ENCODE results near the gene ABLIM2.

The ABLIM2 gene

DNA sequence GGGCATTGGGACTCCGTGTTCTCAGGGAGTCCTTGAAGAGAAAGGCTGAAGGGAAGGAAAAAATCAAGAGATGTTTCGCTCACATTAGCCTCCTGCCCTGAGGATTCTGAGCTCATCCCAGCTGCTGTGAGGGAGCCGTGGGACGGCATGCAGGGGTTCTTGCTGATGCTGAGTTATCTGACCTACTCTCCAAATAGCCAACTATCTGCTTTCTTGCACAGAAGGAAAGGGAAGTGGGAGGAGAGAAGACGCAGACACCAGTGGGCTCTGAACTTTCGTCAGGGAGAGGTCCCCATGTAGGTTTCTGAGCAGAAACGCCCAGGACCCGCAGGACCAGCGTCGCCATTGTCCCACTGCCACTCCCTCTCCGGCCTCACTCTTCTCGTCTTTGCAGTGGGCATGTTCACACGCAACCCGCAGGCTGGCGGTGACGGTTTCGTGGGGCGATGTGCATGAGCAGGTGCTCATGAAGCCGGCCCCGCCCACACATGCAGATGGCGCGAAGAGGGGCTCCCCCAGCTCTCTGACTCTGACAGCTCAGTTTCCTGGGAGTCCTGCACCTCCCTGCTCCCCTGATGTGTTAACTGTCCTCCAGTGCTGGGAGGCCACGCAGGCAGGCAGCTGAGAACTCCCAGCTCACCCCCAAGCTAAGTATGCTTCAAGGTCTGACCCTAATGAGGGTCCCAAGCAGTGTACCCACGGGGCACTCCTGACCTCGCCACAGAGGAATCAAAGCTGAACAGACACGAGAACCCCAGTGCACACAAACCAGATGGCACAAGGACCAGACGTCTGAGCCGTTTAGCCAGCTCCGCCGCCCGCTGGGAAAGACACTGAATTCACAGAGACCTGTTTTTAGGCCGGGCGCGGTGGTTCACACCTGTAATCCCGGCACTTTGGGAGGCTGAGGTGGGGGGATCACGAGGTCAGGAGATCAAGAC is 13.6 kb upstream of the ABLIM2 start:
- H3K9me3 ChIP-seq (ENCODE audit: control insufficient read depth, insufficient read depth, low read length) = peaks cover 7% of the 10 kb centered on the region; the same call in 1 of the 2 replicates
- no peaks in the 10 kb centered on the region; the same call in 1 of the 2 replicates for H3K36me3 ChIP-seq (ENCODE audit: insufficient read depth, low read length)
- H3K9ac ChIP-seq (ENCODE audit: low read depth, low read length) = no peak overlapping the region
- no peaks in the 10 kb centered on the region for H3K4me1 ChIP-seq (ENCODE audit: insufficient read depth, low read length)

DNA sequence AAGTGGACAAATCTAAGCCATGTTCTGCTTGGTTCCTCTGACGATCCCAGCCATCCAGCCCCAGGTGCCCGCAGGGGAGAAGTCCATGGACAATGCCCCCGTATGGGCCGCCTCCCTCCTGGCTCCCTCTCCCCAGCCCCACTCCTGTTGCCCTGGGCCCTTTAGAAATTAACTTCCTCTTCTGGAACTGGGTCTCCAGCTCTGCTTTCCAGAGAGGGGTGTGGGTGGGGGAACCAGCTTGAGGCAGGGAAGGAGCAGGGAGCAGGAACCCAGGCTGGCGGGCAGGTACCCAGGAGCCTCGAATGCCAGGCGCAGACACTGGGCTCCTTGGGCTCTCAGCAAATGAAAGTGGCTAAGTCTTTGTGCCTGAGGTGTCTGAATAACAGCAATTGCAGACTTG is 12.7 kb upstream of the ABLIM2 start:
- no peak overlapping the region for H3K9ac ChIP-seq (ENCODE audit: low read depth, low read length)
- H3K36me3 ChIP-seq (ENCODE audit: insufficient read depth, low read length) = no peaks in the 10 kb centered on the region; the same call in 1 of the 2 replicates
- peaks cover 7% of the 10 kb centered on the region; the same call in 1 of the 2 replicates for H3K9me3 ChIP-seq (ENCODE audit: control insufficient read depth, insufficient read depth, low read length)
- H3K4me1 ChIP-seq (ENCODE audit: insufficient read depth, low read length) = no peaks in the 10 kb centered on the region

DNA sequence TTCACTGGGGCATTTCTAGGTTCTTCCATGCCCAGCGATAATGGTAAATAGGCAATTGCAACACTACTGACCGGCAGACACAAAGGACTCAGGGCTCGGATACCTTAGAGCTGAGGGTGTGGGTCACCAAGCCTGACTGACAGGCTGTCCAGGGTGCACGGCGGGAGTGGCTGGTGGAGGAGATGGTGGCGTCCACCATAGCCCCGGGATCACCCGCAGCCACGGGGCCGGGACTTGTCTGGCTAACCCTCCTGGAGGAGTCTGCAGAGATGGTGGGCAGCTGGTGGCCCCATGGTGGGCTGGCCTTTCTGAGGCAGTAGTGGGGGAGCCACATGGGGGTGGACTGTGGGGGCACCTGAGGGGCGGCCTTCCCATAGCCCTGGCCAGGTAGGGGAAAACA is 11.7 kb upstream of the ABLIM2 start:
- H3K9ac ChIP-seq (ENCODE audit: low read depth, low read length) = no peak overlapping the region
- no peaks in the 10 kb centered on the region; the same call in 1 of the 2 replicates for H3K36me3 ChIP-seq (ENCODE audit: insufficient read depth, low read length)
- peaks cover 7% of the 10 kb centered on the region; the same call in 1 of the 2 replicates for H3K9me3 ChIP-seq (ENCODE audit: control insufficient read depth, insufficient read depth, low read length)
- H3K4me1 ChIP-seq (ENCODE audit: insufficient read depth, low read length) = no peaks in the 10 kb centered on the region

DNA sequence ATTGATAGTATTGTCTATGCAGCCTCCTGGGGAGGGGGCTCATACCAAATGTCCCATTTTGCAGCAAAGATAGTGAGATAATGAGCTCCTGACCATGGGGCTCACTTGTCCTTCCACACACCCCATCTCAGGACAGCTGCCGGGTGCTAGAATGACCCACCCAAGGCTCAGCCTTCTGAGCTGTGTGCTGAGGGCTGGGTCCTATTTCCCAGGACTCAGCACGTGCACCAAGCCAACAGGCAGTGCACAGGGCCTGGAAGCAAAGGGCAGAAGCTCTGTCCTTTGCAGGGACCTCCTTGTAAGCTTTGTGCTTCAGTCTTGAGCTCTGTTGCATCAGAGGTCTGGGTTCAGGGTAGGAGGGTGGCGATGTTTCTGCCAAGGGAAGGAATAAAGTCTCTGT is 11.2 kb upstream of the ABLIM2 start:
- H3K9ac ChIP-seq (ENCODE audit: low read depth, low read length) = no peak overlapping the region
- no peaks in the 10 kb centered on the region; the same call in 1 of the 2 replicates for H3K36me3 ChIP-seq (ENCODE audit: insufficient read depth, low read length)
- H3K9me3 ChIP-seq (ENCODE audit: control insufficient read depth, insufficient read depth, low read length) = peaks cover 7% of the 10 kb centered on the region; the same call in 1 of the 2 replicates
- H3K4me1 ChIP-seq (ENCODE audit: insufficient read depth, low read length) = no peaks in the 10 kb centered on the region

DNA sequence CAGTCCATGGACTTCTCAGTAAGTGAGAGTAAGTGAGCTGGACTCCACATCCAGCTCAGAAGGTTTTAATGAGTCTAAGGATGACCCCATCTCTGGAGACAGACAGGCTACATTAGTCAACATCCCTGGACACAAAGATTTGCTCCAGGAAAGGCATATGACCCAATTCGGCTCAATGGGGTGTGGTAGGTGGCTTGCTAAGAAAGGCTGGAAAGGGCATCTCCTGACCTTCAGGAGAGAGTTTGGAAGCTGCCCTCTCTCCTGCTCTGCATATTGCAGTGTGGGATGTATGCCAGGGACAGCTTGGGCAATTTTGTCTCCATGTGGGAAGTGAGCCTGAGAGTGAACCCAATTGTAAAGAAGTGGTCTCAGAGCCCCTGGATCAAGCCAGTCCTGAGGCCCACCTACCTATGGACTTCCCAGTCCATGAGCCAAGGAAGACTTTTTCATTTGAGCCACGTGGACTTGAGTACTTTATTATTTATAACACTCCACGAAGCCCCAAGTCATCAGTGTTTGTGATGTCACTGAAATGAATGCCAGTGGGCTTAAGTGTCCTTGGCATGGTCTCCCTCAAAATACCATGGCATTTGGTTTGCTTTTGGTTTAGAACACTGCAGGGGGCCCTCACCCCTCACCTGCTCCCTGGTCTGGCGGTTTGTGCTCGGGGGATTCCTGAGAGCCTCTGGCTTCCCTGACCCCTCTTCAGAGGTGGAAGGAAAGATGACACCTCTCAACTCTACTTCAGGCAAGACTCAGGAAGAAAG is 10.4 kb upstream of the ABLIM2 start:
- peaks cover 7% of the 10 kb centered on the region; the same call in 1 of the 2 replicates for H3K9me3 ChIP-seq (ENCODE audit: control insufficient read depth, insufficient read depth, low read length)
- no peaks in the 10 kb centered on the region; the same call in 1 of the 2 replicates for H3K36me3 ChIP-seq (ENCODE audit: insufficient read depth, low read length)
- H3K4me1 ChIP-seq (ENCODE audit: insufficient read depth, low read length) = no peaks in the 10 kb centered on the region
- no peak overlapping the region for H3K9ac ChIP-seq (ENCODE audit: low read depth, low read length)

DNA sequence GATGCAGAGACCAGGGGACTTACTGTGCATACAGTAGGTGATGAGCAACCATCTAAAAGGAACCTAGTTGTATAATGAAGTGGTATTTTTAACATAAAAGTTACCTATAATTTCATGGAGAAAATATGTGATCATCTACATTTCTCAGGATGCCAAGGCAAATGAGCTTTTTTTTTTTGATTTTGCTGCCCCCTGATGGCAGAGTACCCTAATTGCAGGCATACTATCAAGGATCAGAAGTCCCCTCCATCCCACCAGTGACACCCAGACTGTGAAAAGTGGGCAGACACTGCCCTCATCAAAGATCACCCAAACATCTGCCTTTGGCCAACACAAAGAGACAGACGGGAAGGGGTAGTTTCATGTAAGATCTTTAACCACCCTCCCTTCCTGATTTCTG is 9.6 kb upstream of the ABLIM2 start:
- no peaks in the 10 kb centered on the region for H3K4me1 ChIP-seq (ENCODE audit: insufficient read depth, low read length)
- H3K36me3 ChIP-seq (ENCODE audit: insufficient read depth, low read length) = no peaks in the 10 kb centered on the region; the same call in 1 of the 2 replicates
- no peak overlapping the region for H3K9ac ChIP-seq (ENCODE audit: low read depth, low read length)
- H3K9me3 ChIP-seq (ENCODE audit: control insufficient read depth, insufficient read depth, low read length) = peaks cover 7% of the 10 kb centered on the region; the same call in 1 of the 2 replicates

DNA sequence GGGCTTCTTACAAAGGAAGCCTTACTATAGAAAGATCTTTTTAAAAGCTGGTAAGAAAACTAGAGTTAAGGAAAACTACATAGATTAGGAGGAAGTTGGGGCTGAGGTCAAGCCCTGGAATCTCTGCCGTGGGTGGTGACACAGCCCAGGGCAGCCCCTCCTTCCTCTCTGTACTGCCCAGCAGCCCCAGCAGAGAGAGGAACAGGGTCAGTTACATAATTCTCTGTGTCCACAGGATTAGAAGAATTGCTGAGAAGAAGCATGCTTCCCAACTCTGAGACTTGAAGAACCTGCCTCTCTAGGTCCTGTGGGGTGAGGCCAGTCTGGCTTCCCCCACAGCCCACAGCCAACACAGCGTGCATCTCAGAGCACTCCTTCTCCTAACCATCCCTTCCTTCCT is 9.2 kb upstream of the ABLIM2 start:
- Histone ChIP-seq H3K4me1 (ENCODE audit: insufficient read depth, low read length) (no peaks in the 10 kb centered on the region), H3K9me3 (ENCODE audit: control insufficient read depth, insufficient read depth, low read length) (peaks cover 7% of the 10 kb centered on the region; the same call in 1 of the 2 replicates), H3K36me3 (ENCODE audit: insufficient read depth, low read length) (no peaks in the 10 kb centered on the region; the same call in 1 of the 2 replicates), H3K9ac (ENCODE audit: low read depth, low read length) (no peak overlapping the region)

DNA sequence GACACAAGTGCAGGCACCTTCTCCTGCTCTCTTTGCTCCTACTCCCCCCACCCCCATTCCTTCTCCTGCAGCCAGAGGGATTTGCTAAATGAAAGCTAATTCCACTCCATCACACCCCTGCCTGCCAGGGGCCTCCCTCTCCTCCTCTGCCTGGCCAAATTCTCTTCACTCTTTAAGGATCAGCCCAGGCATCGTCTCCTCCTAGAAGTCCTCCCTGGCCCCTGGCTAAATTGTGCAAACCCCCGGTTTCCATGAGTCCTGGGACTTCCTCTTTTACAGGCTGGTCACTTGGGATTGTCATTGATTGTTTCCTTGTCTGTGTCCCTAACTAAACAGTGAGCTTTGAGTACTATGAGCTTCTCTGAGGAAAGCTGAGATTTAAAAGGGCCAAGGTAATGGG is 8.7 kb upstream of the ABLIM2 start:
- Histone ChIP-seq H3K9me3 (ENCODE audit: control insufficient read depth, insufficient read depth, low read length) (peaks cover 7% of the 10 kb centered on the region; the same call in 1 of the 2 replicates), H3K4me1 (ENCODE audit: insufficient read depth, low read length) (no peaks in the 10 kb centered on the region), H3K36me3 (ENCODE audit: insufficient read depth, low read length) (no peaks in the 10 kb centered on the region; the same call in 1 of the 2 replicates), H3K9ac (ENCODE audit: low read depth, low read length) (no peak overlapping the region)

DNA sequence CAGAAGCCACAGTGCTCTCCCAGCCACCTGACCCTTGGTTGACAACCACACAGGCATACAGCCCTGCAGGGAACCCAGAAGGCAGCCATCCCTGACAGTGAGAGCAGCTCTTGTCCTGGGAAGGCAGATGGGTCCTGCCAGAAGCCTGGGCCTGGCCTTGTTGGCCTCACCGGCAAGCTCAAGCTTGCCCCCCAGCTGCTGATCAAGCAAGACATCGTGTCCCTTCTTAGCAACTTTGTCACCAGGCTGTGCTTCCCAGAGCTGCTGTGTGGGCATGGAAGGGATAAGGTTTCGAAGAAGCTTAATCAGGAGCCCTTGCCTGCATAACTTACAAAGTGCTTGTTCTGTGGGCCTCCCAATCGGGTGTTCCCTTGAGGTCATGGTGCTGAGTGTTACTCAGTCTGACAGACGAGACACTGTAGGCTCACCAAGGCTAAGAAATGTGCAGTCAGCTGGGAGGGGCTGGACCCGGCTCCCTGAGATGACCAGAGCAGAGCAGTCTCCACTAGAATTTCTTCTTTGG is 6.8 kb upstream of the ABLIM2 start:
- H3K9me3 ChIP-seq (ENCODE audit: control insufficient read depth, insufficient read depth, low read length) = peaks cover 7% of the 10 kb centered on the region; the same call in 1 of the 2 replicates
- no peaks in the 10 kb centered on the region for H3K4me1 ChIP-seq (ENCODE audit: insufficient read depth, low read length)
- no peaks in the 10 kb centered on the region; the same call in 1 of the 2 replicates for H3K36me3 ChIP-seq (ENCODE audit: insufficient read depth, low read length)
- no peak overlapping the region for H3K9ac ChIP-seq (ENCODE audit: low read depth, low read length)

DNA sequence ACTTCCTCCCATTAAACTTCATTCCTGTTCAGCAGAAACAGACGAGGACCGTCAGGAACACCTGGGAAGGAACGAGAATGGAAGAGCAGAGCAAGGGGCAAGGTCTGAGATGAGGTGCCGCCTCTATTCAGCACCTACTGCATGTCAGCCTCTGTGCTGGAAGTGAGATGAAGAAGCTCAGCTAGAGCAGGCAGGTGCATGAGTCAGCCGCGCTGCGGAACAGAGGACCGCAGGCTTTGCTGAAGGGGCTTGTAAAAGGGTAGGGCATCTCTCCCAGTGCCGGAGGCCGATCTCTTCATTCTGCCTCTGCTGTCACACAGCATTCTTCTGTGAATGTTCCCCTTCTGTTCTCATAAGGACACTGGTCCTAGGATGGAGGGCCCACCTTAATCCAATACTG is 6.1 kb upstream of the ABLIM2 start:
- Histone ChIP-seq H3K9ac (ENCODE audit: low read depth, low read length) (no peak overlapping the region), H3K36me3 (ENCODE audit: insufficient read depth, low read length) (no peaks in the 10 kb centered on the region; the same call in 1 of the 2 replicates), H3K4me1 (ENCODE audit: insufficient read depth, low read length) (no peaks in the 10 kb centered on the region), H3K9me3 (ENCODE audit: control insufficient read depth, insufficient read depth, low read length) (peaks cover 7% of the 10 kb centered on the region; the same call in 1 of the 2 replicates)

DNA sequence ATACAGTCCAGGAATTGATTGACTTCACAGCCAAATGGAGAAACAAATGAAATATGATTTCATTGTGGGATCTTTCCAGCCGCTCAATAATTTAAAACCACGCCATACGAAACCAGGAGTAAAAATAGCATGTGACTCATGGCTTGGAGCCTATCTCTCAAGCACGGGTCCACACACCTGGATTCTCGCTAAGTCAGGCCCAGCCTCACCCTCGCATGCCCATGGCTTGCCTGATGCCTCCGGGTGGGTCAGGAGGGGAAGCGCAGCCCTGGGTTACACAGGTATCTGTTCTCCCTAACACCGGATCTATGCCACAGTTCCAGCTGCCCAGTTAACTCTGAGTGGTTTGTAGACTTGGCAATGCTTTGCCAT is 5.6 kb upstream of the ABLIM2 start:
- Histone ChIP-seq H3K9me3 (ENCODE audit: control insufficient read depth, insufficient read depth, low read length) (peaks cover 7% of the 10 kb centered on the region; the same call in 1 of the 2 replicates), H3K9ac (ENCODE audit: low read depth, low read length) (no peak overlapping the region), H3K36me3 (ENCODE audit: insufficient read depth, low read length) (no peaks in the 10 kb centered on the region; the same call in 1 of the 2 replicates), H3K4me1 (ENCODE audit: insufficient read depth, low read length) (no peaks in the 10 kb centered on the region)

DNA sequence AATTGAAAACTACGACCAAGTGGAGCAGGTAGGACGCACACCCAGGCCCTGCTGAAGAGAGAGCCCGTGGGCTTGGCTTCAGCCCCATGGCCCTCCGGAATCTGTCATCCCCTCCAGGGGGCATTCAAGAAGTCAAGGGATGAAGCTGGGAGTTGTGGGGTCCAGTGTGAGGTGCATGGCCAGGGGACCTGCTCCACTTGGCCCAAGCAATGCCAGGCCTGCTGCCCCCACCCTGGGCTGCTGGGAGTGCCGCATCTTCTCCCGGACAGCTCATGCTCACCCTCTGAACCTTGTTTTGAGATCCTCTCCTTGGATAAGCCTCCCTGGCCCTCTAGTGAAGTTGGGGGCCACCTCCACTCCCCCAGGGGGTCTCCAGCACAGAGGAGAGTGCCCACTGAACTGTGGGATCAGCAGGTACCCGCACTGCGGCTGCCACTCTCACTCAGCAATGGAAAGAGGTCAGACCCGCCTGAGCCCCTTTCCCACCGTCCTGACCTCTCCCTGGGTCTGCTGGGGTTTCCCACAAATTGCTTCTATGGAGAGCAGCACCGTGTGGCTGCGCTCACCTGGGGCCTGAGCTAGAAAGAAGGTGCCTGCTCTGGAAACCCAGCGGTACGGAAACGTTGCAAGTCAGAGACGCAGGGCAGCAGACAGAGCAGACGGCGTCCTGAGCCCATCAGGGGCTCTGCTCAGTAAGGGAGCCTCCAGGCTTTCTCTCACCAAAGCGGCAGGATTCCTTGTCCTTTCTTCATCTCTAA is 5.0 kb upstream of the ABLIM2 start:
- H3K36me3 ChIP-seq (ENCODE audit: insufficient read depth, low read length) = no peaks in the 10 kb centered on the region; the same call in 1 of the 2 replicates
- H3K9ac ChIP-seq (ENCODE audit: low read depth, low read length) = no peak overlapping the region

DNA sequence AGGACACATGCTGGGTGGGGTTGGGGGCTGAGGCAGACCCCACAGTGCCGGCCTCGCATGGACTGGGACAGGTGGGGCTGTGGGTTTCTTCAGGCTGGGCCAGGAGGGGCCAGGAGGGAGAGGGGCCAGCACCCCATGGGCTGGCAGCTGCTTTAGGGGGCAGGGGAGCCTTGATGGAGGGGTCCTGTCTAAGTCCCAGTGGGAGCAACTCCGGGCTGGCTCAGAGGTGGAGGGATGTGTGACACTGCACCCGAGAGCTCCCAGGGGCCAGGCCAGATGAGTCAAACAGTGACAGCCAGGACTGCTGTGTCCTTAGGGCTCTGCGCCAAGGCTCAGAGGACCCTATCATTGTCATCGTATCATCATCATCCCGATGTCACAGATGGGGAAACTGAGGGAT is 4.4 kb upstream of the ABLIM2 start:
- Histone ChIP-seq H3K4me1 (ENCODE audit: insufficient read depth, low read length) (no peaks in the 10 kb centered on the region), H3K9ac (ENCODE audit: low read depth, low read length) (no peak overlapping the region), H3K9me3 (ENCODE audit: control insufficient read depth, insufficient read depth, low read length) (no peaks in the 10 kb centered on the region), H3K36me3 (ENCODE audit: insufficient read depth, low read length) (no peaks in the 10 kb centered on the region)

More for the DNA sequence above, 5.0 kb upstream of the ABLIM2 start:
- Histone ChIP-seq H3K4me1 (ENCODE audit: insufficient read depth, low read length) (no peaks in the 10 kb centered on the region), H3K9me3 (ENCODE audit: control insufficient read depth, insufficient read depth, low read length) (peaks cover 3% of the 10 kb centered on the region; the same call in 1 of the 2 replicates)

All from ES-I3 (cell line).